ENCODE results near the gene PGM5.
"Not testable (repeated sequence)": the region's sequence is repeated elsewhere in the genome, so short reads cannot be mapped to it uniquely, and the experiment has no call there.

DNA sequence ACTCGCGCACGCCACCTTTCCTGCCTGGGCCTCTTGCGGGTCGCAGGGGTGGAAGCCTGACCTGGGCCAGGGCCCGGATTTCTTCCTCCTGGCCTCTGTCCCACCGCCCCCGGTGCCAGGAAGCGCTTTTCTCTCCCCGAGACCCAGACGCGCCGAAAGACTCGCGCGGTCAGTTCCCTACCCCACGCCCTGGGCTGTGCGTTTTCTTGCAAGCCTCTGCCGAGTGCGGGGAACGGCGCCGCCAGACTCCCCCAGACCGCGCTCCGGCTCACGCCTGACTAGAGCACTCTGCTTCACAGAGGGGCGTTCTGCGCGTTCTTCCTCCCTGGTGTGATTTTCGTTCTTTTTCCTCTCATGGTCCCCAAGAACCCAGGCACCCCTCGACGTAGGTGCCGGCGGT, 49.3 kb upstream of the PGM5 start:
- TF ChIP-seq CTCF, POLR2A (IDR thresholded peaks at IDR 0.05): not testable (repeated sequence)
